Measurements from ENCODE around the gene PRKN. TPM values are rescaled to one million over a fixed set of nuclear protein-coding genes. Genes with fewer than 3 reads are reported as not detected.

PRKN gene
- total RNA-seq, 1 donor = 6.1 TPM

DNA sequence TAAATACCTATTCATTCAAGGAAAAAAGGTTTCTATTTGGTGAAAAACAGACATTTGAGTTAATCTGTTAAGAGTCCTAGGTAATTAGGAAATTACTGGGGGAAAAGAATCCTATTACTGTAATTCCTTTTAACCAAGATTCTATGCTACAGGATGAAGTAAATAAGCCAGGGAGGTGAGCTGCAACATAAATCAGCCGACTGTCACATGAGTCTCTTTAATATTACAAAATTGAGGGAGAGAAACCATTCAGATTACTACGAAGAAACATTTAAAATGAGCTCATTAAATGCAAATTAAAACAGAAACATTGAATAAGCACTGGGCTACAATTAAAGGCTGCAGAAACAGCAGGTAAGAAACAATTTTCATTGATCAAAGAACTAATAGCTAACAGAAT, 5.3 kb downstream of the PRKN start:
- Histone ChIP-seq H3K4me3 (ENCODE audit: low read length) (no peak overlapping the region), H3K9me3 (ENCODE audit: low read depth, low read length) (no peaks in the 10 kb centered on the region)

DNA sequence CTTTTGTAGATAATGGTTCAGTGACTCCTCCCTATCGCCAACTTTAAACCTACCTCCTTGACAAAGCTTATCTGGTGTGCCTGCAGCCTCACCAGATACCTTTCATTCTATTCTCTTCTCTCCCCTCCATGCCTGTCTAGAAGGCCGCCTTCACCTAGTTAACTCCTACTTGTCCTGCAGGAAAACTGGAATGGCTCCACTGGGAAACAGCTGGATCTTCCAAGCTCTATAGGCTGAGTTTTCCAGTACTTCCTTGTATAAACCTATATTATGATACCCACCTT, 6.2 kb downstream of the PRKN start:
- H3K27me3 ChIP-seq (ENCODE audit: insufficient read depth, low read length) = no peaks in the 10 kb centered on the region

More for the DNA sequence above, 5.3 kb downstream of the PRKN start:
- no peaks in the 10 kb centered on the region for H3K27me3 ChIP-seq (ENCODE audit: insufficient read depth, low read length)
- H3K4me1 ChIP-seq (ENCODE audit: insufficient read depth, low read length) = peaks cover 7% of the 10 kb centered on the region

DNA sequence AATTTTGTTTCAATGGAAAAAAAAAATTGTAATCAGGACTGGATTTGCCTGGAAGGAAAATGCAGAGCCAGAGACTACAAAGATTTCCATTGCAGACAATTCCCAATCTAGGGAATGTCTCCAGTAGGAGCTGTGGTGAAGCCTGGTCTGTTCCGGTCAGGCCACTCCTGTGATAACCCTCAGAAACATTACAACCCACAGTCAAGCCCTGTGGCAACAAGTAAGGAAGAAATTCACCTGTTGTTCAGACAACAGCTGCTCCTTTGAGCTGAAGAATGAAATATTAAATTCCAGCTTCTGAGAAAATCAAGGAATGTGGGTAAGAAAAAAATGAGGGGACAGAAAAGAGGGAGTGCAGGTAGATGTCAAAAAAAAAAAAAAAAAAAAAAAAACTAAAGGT, 8.0 kb downstream of the PRKN start:
- H3K27me3 ChIP-seq (ENCODE audit: insufficient read depth, low read length) = no peaks in the 10 kb centered on the region
- no peaks in the 10 kb centered on the region for H3K4me1 ChIP-seq (ENCODE audit: insufficient read depth, low read length)
- no peaks in the 10 kb centered on the region for H3K9me3 ChIP-seq (ENCODE audit: low read depth, low read length)
- no peak overlapping the region for H3K4me3 ChIP-seq (ENCODE audit: low read length)

More for the DNA sequence above, 6.2 kb downstream of the PRKN start:
- no peak overlapping the region for H3K4me3 ChIP-seq (ENCODE audit: low read length)
- H3K9me3 ChIP-seq (ENCODE audit: low read depth, low read length) = no peaks in the 10 kb centered on the region
- H3K4me1 ChIP-seq (ENCODE audit: insufficient read depth, low read length) = no peaks in the 10 kb centered on the region

DNA sequence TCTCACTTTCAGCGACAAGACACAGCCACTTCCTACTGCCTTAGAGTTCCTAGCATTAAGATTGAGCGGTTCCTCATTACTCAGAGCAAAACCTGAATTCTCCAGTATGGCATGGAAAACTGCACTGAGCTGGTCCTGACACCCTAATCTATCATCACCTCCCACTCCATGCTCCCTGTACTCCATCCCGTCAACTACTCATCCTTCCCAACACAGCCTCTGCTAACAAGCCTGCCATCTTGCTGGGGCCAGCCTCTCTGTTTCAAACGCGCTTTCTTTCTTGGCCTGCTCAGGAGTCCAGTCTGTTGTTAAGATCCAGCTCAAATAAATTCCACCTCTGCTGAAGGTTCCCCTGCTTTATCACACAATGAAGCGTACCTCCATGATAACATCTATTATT, 12.0 kb downstream of the PRKN start:
- no peaks in the 10 kb centered on the region for H3K9me3 ChIP-seq (ENCODE audit: low read depth, low read length)
- no peak overlapping the region for H3K4me3 ChIP-seq (ENCODE audit: low read length)

DNA sequence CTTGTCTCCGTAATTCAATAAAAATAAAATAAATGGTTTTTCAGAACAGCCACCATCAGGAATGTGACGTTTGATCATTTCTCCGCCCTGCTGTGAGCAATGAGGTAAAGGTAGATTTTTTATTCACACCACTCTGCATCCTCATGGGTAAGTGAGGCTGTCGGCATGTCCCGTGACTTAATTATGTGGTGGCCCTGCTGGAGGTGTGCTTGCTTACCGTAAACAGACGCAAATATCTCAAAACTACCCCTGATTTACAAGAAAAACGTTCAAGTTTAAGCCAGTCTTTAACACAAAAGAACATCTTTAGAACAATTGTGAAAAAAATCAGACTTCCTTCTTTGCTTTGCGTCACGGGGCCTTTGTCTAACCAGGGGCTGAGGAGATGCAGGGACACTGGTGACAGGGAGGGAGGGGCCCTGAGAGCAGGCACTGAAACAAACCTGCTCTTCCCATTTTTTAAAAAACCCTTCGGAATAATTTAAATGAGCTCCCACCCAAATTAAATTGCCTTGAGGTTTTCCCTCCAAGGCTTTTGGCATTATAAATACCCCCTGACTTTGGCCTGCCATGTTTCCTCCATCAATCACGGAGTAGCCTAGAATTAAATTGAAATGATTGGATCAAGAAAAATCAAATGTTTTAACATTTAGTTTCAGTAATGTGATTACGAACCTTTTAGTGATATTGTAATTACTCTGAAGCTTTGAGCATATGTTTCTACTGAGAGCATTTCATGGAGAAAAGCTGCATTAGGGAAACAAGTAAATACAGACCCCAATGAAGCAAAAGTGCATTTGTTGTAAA, 13.4 kb downstream of the PRKN start:
- Histone ChIP-seq H3K4me3 (ENCODE audit: low read length) (no peak overlapping the region), H3K4me1 (ENCODE audit: insufficient read depth, low read length) (no peaks in the 10 kb centered on the region)

More for the DNA sequence above, 12.0 kb downstream of the PRKN start:
- Histone ChIP-seq H3K4me1 (ENCODE audit: insufficient read depth, low read length) (no peaks in the 10 kb centered on the region), H3K27me3 (ENCODE audit: insufficient read depth, low read length) (no peaks in the 10 kb centered on the region)

DNA sequence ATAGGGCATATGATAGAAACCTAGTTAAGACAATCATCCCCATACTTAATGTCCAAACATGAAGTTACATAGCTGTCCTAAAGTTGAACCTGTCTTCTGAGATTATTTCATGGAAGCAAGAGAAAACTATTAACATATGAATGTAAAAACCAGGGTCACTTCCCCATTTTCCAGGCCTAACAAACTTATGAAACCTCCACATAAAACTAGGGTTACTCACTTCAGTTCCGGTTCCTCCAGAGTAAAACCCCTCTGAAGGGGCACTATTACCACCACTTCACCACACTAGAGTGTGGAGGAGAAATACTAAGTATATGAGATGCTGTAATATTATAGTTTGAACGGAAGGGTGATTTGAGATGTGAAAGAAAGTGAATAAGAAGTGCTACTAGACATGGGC, 14.9 kb downstream of the PRKN start:
- Histone ChIP-seq H3K4me1 (ENCODE audit: insufficient read depth, low read length) (no peaks in the 10 kb centered on the region), H3K4me3 (ENCODE audit: low read length) (no peak overlapping the region), H3K9me3 (ENCODE audit: low read depth, low read length) (no peaks in the 10 kb centered on the region), H3K27me3 (ENCODE audit: insufficient read depth, low read length) (no peaks in the 10 kb centered on the region)

More for the DNA sequence above, 13.4 kb downstream of the PRKN start:
- Histone ChIP-seq H3K27me3 (ENCODE audit: insufficient read depth, low read length) (no peaks in the 10 kb centered on the region), H3K9me3 (ENCODE audit: low read depth, low read length) (no peaks in the 10 kb centered on the region)

DNA sequence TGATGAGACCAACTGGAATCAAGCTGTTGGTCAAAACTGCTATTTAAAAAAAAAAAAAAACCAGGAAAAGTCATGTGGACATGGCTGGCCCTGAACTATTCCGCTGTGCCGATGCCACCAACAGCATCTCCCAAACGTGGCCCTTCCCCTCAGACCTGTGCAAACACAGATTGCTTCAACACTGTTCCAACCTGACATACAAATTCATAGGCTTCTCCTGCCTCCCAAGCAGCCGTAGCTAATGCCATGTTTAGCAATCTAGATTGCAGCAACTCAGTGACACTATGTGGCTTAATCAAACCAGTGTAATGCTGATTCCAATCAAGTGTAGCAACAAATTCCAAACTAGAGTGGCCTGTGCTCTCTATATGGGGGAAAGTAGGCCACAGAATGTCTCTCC, 16.2 kb downstream of the PRKN start:
- H3K4me1 ChIP-seq (ENCODE audit: insufficient read depth, low read length) = no peaks in the 10 kb centered on the region
- no peaks in the 10 kb centered on the region for H3K27me3 ChIP-seq (ENCODE audit: insufficient read depth, low read length)
- H3K9me3 ChIP-seq (ENCODE audit: low read depth, low read length) = no peaks in the 10 kb centered on the region
- no peak overlapping the region for H3K4me3 ChIP-seq (ENCODE audit: low read length)

DNA sequence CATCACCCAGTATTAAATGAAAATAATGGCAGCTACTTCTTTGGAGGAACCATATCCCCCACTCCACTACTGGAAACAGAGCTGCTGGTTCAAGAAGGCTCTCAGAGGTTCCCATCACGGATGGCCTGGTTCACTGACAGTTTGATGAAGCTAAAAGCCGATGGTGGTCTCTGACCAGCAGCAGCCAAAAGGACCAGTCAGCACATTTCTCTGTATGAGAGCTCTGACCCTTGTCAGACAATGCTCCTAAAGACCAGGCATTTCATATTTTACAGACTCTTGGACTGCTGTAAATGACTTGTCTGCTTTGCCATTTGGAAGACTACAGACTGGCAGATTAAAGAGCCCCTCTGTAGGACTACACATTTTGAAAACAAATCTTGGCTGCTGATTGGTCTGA, 16.6 kb downstream of the PRKN start:
- H3K4me3 ChIP-seq (ENCODE audit: low read length) = no peak overlapping the region
- no peaks in the 10 kb centered on the region for H3K27me3 ChIP-seq (ENCODE audit: insufficient read depth, low read length)
- no peaks in the 10 kb centered on the region for H3K4me1 ChIP-seq (ENCODE audit: insufficient read depth, low read length)
- no peaks in the 10 kb centered on the region for H3K9me3 ChIP-seq (ENCODE audit: low read depth, low read length)

DNA sequence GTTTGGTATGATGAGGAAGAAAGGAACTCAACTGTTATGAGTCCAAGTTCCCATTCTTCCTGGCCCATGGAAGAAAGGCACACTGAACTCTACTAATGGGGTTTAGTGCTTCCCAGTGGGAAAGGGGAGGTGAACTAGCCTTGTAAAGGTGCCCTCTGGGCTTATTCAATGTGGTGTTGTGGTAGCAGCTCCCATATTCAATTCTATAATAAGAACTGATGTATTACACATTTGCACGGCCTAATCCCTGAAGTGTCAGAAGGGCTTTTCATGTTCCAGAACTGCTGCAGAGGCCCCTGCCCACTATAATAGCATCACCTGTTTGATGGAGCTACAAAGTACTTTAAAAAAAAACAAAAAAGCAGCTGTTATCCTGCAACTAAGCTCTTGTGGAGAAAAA, 17.1 kb downstream of the PRKN start:
- Histone ChIP-seq H3K27me3 (ENCODE audit: insufficient read depth, low read length) (no peaks in the 10 kb centered on the region), H3K9me3 (ENCODE audit: low read depth, low read length) (no peaks in the 10 kb centered on the region), H3K4me3 (ENCODE audit: low read length) (no peak overlapping the region)

DNA sequence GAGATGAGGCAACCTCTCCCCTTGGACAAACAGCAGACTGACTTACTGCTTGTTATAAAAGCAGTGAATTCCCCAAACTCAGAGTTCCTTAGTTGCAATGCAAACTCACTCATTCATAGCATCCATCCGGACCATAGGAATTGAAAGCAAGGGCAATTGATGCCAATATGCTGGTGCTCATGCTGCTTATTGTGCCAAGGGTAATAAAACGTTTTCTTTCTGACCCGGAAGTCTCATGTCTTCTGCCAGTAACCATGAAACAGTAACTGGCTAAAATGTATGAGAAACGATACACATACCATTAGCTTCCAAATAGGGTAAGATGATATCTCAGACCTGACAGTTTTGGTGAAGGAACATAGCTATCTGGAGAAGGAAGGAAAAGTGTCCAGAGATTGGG, 18.1 kb downstream of the PRKN start:
- Histone ChIP-seq H3K27me3 (ENCODE audit: insufficient read depth, low read length) (no peaks in the 10 kb centered on the region), H3K4me3 (ENCODE audit: low read length) (no peak overlapping the region), H3K9me3 (ENCODE audit: low read depth, low read length) (no peaks in the 10 kb centered on the region), H3K4me1 (ENCODE audit: insufficient read depth, low read length) (no peaks in the 10 kb centered on the region)

More for the DNA sequence above, 17.1 kb downstream of the PRKN start:
- no peaks in the 10 kb centered on the region for H3K4me1 ChIP-seq (ENCODE audit: insufficient read depth, low read length)

DNA sequence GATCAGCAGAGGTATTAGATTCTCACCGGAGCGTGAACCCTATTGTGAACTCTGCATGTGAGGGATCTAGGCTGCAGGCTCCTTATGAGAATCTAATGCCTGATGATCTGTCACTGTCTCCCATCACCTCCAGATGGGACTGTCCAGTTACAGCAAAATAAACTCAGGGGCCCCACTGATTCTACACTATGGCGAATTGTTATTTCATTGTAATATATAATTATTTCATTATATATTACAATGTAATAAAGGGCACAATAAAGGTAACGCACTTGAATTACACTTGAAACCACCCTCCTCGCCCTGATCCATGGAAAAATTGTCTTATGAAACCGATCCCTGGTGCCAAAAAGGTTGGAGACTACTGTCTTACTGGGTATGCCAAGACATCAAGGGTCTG, 18.6 kb downstream of the PRKN start:
- H3K27me3 ChIP-seq (ENCODE audit: insufficient read depth, low read length) = no peaks in the 10 kb centered on the region

DNA sequence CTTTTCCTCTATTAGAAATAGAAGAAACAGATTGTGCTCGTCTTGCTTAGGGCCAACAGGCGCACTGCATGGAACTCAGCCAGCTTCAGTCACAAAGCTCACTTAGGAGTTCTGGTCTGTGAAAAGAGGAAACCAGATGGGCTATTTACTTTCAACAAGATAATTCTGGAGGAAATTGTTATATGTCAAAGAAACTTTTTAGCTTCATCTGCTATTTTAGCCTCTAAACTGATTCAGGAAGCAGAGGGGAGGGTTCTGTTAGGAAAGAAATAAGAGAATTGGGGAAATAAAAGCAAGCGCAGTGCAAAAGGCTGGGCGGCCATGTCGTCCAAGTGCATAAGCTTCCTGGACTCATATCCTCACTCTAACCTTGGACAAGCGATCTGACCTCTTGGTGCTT, 21.3 kb downstream of the PRKN start:
- Histone ChIP-seq H3K9me3 (ENCODE audit: low read depth, low read length) (no peaks in the 10 kb centered on the region), H3K27me3 (ENCODE audit: insufficient read depth, low read length) (no peaks in the 10 kb centered on the region), H3K4me1 (ENCODE audit: insufficient read depth, low read length) (no peaks in the 10 kb centered on the region), H3K4me3 (ENCODE audit: low read length) (no peak overlapping the region)

More for the DNA sequence above, 18.6 kb downstream of the PRKN start:
- no peaks in the 10 kb centered on the region for H3K4me1 ChIP-seq (ENCODE audit: insufficient read depth, low read length)
- H3K4me3 ChIP-seq (ENCODE audit: low read length) = no peak overlapping the region
- H3K9me3 ChIP-seq (ENCODE audit: low read depth, low read length) = no peaks in the 10 kb centered on the region

DNA sequence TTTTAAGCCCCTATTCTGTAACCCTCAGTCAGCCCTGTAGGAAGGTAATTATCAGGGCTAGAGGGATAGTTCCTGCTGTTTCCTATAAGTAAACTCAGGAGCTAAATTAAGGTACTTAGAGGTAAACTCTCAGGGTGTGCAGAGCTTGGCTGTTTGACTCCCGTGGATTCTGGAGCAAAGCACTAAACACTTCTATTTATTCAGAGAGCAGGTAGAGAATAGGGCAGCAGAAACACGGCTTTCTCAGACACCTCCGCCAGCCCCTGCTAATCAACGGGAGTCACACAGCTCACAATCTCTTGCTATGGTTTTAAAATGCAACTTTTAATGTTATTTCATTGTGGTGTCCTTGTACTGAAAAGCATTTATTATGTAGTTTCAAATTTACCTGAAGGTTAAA, 21.8 kb downstream of the PRKN start:
- Histone ChIP-seq H3K9me3 (ENCODE audit: low read depth, low read length) (no peaks in the 10 kb centered on the region), H3K4me3 (ENCODE audit: low read length) (no peak overlapping the region), H3K4me1 (ENCODE audit: insufficient read depth, low read length) (no peaks in the 10 kb centered on the region), H3K27me3 (ENCODE audit: insufficient read depth, low read length) (no peaks in the 10 kb centered on the region)

DNA sequence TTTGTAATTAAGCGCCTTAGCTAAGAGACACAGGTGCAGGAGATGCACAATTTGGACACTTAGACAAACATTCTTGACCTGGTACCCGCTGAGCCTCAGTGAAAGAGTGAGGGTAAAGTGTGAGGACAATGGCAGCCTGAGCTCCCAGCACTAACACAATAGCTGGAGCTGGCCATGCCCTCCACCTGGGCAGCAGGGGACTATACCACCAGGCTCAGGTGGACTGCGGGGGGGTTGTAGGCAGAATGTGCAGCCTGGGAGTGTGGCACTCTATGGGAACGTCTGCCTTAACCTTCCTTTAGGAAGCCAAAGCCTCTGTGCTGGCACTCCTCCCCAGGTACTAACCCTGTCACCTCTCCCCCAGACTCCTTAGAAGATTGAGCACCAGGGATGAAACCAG, 23.6 kb downstream of the PRKN start:
- Histone ChIP-seq H3K4me3 (ENCODE audit: low read length) (no peak overlapping the region), H3K9me3 (ENCODE audit: low read depth, low read length) (no peaks in the 10 kb centered on the region), H3K4me1 (ENCODE audit: insufficient read depth, low read length) (no peaks in the 10 kb centered on the region)

DNA sequence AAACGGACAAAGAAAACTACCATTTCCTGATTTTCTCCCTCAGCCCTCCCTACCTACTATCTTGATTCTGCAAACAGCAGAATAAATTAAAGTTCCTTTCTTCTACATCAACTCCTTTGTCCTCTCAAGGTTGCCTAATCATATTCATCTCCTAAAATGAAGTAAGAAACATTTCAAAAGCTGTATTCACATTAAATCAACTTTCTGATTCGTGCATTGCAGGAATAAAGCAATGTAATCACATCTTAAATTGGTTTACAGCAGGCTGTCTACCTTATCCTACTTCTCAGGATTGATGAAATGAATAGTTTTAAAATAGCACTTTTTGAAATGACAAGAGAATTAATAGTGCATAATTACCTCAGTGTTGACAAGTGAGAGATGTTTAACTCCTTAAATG, 25.1 kb downstream of the PRKN start:
- no peaks in the 10 kb centered on the region for H3K9me3 ChIP-seq (ENCODE audit: low read depth, low read length)
- no peaks in the 10 kb centered on the region for H3K4me1 ChIP-seq (ENCODE audit: insufficient read depth, low read length)
- H3K4me3 ChIP-seq (ENCODE audit: low read length) = no peak overlapping the region
- H3K27me3 ChIP-seq (ENCODE audit: insufficient read depth, low read length) = no peaks in the 10 kb centered on the region

More for the DNA sequence above, 23.6 kb downstream of the PRKN start:
- no peaks in the 10 kb centered on the region for H3K27me3 ChIP-seq (ENCODE audit: insufficient read depth, low read length)

DNA sequence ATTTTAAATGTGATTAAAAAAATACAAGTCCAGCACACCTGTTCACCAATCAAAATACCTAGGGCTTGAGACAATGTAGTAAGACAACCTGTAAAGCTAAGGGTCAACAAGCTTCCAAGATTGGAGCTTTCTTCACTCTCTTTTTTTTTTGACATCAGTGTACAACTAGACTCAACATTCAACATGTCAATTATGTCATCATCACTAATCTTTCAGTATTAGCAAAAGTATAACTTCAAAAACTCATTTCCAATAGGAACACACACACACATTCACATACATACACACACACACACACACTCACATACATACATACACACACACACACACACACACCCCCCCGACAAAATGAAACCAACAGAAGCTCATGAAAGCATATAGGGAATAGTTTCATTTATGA, 26.0 kb downstream of the PRKN start:
- H3K9me3 ChIP-seq (ENCODE audit: low read depth, low read length) = no peaks in the 10 kb centered on the region
- no peaks in the 10 kb centered on the region for H3K4me1 ChIP-seq (ENCODE audit: insufficient read depth, low read length)
- no peak overlapping the region for H3K4me3 ChIP-seq (ENCODE audit: low read length)
- H3K27me3 ChIP-seq (ENCODE audit: insufficient read depth, low read length) = no peaks in the 10 kb centered on the region
